Body of pancreas (tissue), 4 donors: ENCODE data around the gene ACP3. TPM values are rescaled to one million over a fixed set of nuclear protein-coding genes. Genes with fewer than 3 reads are reported as not detected.
A peak's percentile ranks its signal among the peaks of the same experiment; 100 is the strongest.

Source experiments
- ATAC-seq: fragments of 150-250 bp; one replicate; pipeline ENCODE4 v1.9.1; 2016
- DNase-seq, 4 donors: peaks; one replicate each; pipeline ENCODE4 v3.0.0-alpha.2; 2019
- H3K27ac ChIP-seq, 4 donors: fragments of 200-600 bp; sonication (generic); 1 replicate in 3 of 4; 2 replicates in 1 of 4; pipeline versions ENCODE4 v1.5.1 to v1.6.1; 2016 to 2019; ENCODE audit warnings: mild to moderate bottlenecking in 1 of 4, mixed read lengths in 1 of 4, moderate library complexity in 1 of 4
- H3K27me3 ChIP-seq, 2 donors: fragments of 200-600 bp; sonication (generic); one replicate each; pipeline ENCODE4 v1.6.0; 2016; ENCODE audit warnings: mild to moderate bottlenecking in 1 of 2
- H3K36me3 ChIP-seq, 2 donors: fragments of 200-600 bp; sonication (generic); replicated peaks in 1 of 2; 2 replicates each; pipeline ENCODE4 v1.5.1; 2016; ENCODE audit warnings: low read depth in 2 of 2; ENCODE audit not compliant: insufficient read depth in 1 of 2
- H3K4me1 ChIP-seq: fragments of 200-600 bp; sonication (generic); one replicate; pipeline ENCODE4 v1.6.0; 2016
- H3K4me3 ChIP-seq, 2 donors: fragments of 200-600 bp; sonication (generic); 1 replicate in 1 of 2; 2 replicates in 1 of 2; pipeline ENCODE4 v1.5.1; 2016 to 2019
- H3K9me3 ChIP-seq, 3 donors: fragments of 200-600 bp; sonication (generic); 1 replicate in 2 of 3; 2 replicates in 1 of 3; pipeline ENCODE4 v1.5.1; 2016
- POLR2A ChIP-seq, 3 donors: fragments of 450-650 bp; IDR thresholded peaks; one replicate each; pipeline ENCODE4 v1.6.1; 2016; ENCODE audit warnings: antibody characterized with exemption in 3 of 3, mild to moderate bottlenecking in 2 of 3
- WGBS, 2 donors: methylation state at CpG; one replicate each; pipeline ENCODE4 v1.1.5; 2017; 5-methylcytosine and 5-hydroxymethylcytosine counted together
- intact Hi-C: fragments of 100-400 bp; cut with DNase I; formaldehyde crosslinking; loops from one replicate; pipeline ENCODE4 v1.15.1; 2023
- total RNA-seq, 2 donors: library from RNA; depleted of rRNA; stranded (reverse); fragments of >200 nt; gene quantifications; one replicate each; pipeline ENCODE4 v1.1.0, GENCODE V29; 2016
- TF ChIP-seq, protein P1 (sequence below), 7 experiments: fragments of 450-650 bp in 4 of 7; fragments of 200-600 bp in 3 of 7; sonication (generic) in 3 of 7; IDR thresholded peaks; one replicate each; pipeline ENCODE4 v1.5.1; 2016 to 2019; ENCODE audit warnings: antibody characterized with exemption in 7 of 7

Gene ACP3
- total RNA-seq, 2 donors from 2014 or later: 0.33 to 1.6 TPM

GRCh38 chr3:132346841-132347736, 29.9 kb downstream of the ACP3 start:
- Histone ChIP-seq H3K27ac (peak overlapping the region in 1 of 4 donors; percentile 44), H3K4me1 (peaks cover 16% of the 10 kb centered on the region), H3K9me3 (no peaks in the 10 kb centered on the region), H3K27me3 (no peaks in the 10 kb centered on the region), H3K36me3 (no peaks in the 10 kb centered on the region), H3K4me3 (no peak overlapping the region)
- intact Hi-C loops: loop anchor here (5.0 kb wide), 1 partner anchor 95 kb away; no protein-coding TSS in a partner anchor
- no peak for TF ChIP-seq POLR2A (IDR thresholded peaks at IDR 0.05)
- TF ChIP-seq, protein P1, sequence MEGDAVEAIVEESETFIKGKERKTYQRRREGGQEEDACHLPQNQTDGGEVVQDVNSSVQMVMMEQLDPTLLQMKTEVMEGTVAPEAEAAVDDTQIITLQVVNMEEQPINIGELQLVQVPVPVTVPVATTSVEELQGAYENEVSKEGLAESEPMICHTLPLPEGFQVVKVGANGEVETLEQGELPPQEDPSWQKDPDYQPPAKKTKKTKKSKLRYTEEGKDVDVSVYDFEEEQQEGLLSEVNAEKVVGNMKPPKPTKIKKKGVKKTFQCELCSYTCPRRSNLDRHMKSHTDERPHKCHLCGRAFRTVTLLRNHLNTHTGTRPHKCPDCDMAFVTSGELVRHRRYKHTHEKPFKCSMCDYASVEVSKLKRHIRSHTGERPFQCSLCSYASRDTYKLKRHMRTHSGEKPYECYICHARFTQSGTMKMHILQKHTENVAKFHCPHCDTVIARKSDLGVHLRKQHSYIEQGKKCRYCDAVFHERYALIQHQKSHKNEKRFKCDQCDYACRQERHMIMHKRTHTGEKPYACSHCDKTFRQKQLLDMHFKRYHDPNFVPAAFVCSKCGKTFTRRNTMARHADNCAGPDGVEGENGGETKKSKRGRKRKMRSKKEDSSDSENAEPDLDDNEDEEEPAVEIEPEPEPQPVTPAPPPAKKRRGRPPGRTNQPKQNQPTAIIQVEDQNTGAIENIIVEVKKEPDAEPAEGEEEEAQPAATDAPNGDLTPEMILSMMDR (IDR thresholded peaks at IDR 0.05): no peak
- DNase-seq (peak; percentile 13 to 34 (median 28)), ATAC-seq (peak; percentile 80)
- WGBS, 2 donors: 56 to 68% methylated on average over 5 of the region's 5 CpGs

DNA sequence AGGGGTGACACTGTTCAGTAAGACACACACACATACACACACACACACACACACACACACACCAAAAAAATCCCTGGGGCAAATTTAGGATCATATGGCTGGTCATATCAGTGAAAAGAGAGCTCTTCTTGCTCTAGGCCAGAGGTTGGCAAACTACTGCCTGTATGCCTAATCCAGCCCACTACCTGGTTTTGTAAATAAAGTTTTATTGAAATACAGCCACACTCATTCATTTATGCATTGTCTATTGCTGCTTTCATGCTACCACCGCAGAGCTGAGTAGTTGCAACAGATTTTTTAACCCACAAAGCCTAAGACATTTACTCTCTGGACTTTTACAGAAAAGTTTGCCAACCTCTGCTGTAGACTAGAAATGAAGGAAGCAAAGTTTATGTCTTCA, 30.6 kb downstream of the ACP3 start:
- ATAC-seq: no peak
- no peaks in the 10 kb centered on the region for H3K27me3 ChIP-seq
- no peaks in the 10 kb centered on the region for H3K36me3 ChIP-seq
- intact Hi-C loops: loop anchor here (5.0 kb wide), 1 partner anchor 96 kb away; no protein-coding TSS in a partner anchor
- H3K27ac ChIP-seq: no peak overlapping the region
- no peaks in the 10 kb centered on the region for H3K9me3 ChIP-seq
- H3K4me3 ChIP-seq: no peak overlapping the region
- TF ChIP-seq, protein P1 (IDR thresholded peaks at IDR 0.05): no peak
- TF ChIP-seq POLR2A (IDR thresholded peaks at IDR 0.05): no peak
- WGBS, 2 donors: 33 to 75% methylated on average over 1 of the region's 1 CpG
- DNase-seq: no peak
- peaks cover 11% of the 10 kb centered on the region for H3K4me1 ChIP-seq

DNA sequence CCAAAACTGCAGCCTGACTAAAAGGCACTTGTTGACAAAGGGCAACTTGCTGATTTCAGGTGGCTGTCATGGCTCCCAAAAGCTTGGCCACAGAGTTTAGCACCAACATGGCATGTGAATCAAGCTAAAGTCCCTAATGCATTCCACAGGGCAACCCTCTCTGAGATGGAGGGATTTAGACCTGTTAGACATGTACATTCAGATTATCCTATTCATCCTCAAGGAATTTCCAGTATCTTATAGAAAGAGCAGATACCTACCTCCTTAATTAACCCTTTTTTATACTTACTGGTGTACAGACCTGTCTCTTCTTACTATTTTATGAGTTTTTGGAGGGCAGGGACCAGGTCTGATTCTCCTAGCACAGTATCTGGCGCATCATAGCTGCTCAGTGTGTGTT, 31.3 kb downstream of the ACP3 start:
- TF ChIP-seq POLR2A (IDR thresholded peaks at IDR 0.05): no peak
- TF ChIP-seq, protein P1 (IDR thresholded peaks at IDR 0.05): no peak
- no peak for ATAC-seq
- intact Hi-C loops: loop anchor here (5.0 kb wide), 1 partner anchor 96 kb away; no protein-coding TSS in a partner anchor
- H3K27ac ChIP-seq: no peak overlapping the region
- H3K9me3 ChIP-seq: no peaks in the 10 kb centered on the region
- no peak for DNase-seq
- no peak overlapping the region for H3K4me3 ChIP-seq
- 96 to 100% methylated on average over 1 of the region's 1 CpG for WGBS, 2 donors
- no peaks in the 10 kb centered on the region for H3K27me3 ChIP-seq
- H3K36me3 ChIP-seq: no peaks in the 10 kb centered on the region
- peaks cover 10% of the 10 kb centered on the region for H3K4me1 ChIP-seq

- 41 to 87% methylated on average over 1 of the region's 1 CpG for WGBS, 2 donors
- no peak for DNase-seq
- no peak overlapping the region for H3K27ac ChIP-seq
- H3K36me3 ChIP-seq: no peaks in the 10 kb centered on the region
- no peak for ATAC-seq
- no peak overlapping the region for H3K4me3 ChIP-seq
- no peaks in the 10 kb centered on the region for H3K9me3 ChIP-seq
- intact Hi-C loops: loop anchor here (10.0 kb wide), 1 partner anchor 54 kb away; no protein-coding TSS in a partner anchor
- H3K27me3 ChIP-seq: no peaks in the 10 kb centered on the region
- H3K4me1 ChIP-seq: peaks cover 10% of the 10 kb centered on the region
- TF ChIP-seq, protein P1 (IDR thresholded peaks at IDR 0.05): no peak
- no peak for TF ChIP-seq POLR2A (IDR thresholded peaks at IDR 0.05)
These were observed 33.6 kb downstream of the ACP3 start for GRCh38 chr3:132350814-132351213.
